ENCODE data around the gene TRAPPC3L. TPM values are rescaled to one million over a fixed set of nuclear protein-coding genes. Genes with fewer than 3 reads are reported as not detected.

TRAPPC3L gene
- total and polyA plus RNA-seq, 2 of the 8 experiments (the other 6 are each of a cell fraction or from before 2014, with no cell fraction given), result not detected

- H2AK5ac ChIP-seq (ENCODE audit: low read depth, low read length), result no peak overlapping the region
- POLR2A ChIA-PET (ENCODE audit: partially characterized antibody), result no interaction called here
- no peak overlapping the region for H2AFZ ChIP-seq (ENCODE audit: low read length)
- H3K14ac ChIP-seq (ENCODE audit: insufficient read length), result no peak overlapping the region
- WGBS, 2 experiments (ENCODE audit: extremely low coverage in 1 of 2, insufficient coverage in 1 of 2, insufficient read length in 1 of 2, insufficient replicate concordance in 2 of 2, low coverage in 1 of 2, low lambda C conversion rate in 2 of 2, missing lambda C conversion rate in 1 of 2), result 75% methylated on average over 1 of the region's 1 CpG; no CpG with 5 or more reads in 1 of the 2 experiments
- H3K23ac ChIP-seq (ENCODE audit: insufficient read length), result no peak overlapping the region
- no peak overlapping the region for H3K27ac ChIP-seq (ENCODE audit: low read depth, low read length)
- FAIRE-seq (no peak), DNase-seq (ENCODE audit: low read depth in 1 of 2, low spot score in 2 of 2) (no peak)
- H3K4me2 ChIP-seq (ENCODE audit: insufficient read depth in 1 of 2, low read depth in 2 of 2, low read length in 2 of 2), result no peak overlapping the region
- no peak overlapping the region for H3K4me3 ChIP-seq (ENCODE audit: extremely low read depth in 1 of 4, insufficient read depth in 2 of 4, low read depth in 3 of 4, low read length in 4 of 4)
- H2BK5ac ChIP-seq (ENCODE audit: low read depth, low read length), result no peak overlapping the region
- no peaks in the 10 kb centered on the region for H3K79me2 ChIP-seq (ENCODE audit: control insufficient read depth in 1 of 2, insufficient read depth in 2 of 2, low read length in 2 of 2)
- no peaks in the 10 kb centered on the region for H3K36me3 ChIP-seq (ENCODE audit: control insufficient read depth in 2 of 4, insufficient read depth in 4 of 4, low read length in 3 of 4)
- no peak overlapping the region for H2BK12ac ChIP-seq (ENCODE audit: low read depth, low read length)
- H3K23me2 ChIP-seq (ENCODE audit: low read depth, low read length), result no peaks in the 10 kb centered on the region; the same call in 1 of the 2 replicates
- no peak overlapping the region for H2BK20ac ChIP-seq (ENCODE audit: low read length)
- no peak overlapping the region for H3K9ac ChIP-seq (replicated peaks in 1 of 4; ENCODE audit: extremely low read depth in 1 of 4, low read depth in 3 of 4, low read length in 3 of 4)
- no peak overlapping the region for H2BK15ac ChIP-seq (ENCODE audit: low read length)
- no peak overlapping the region for H4K8ac ChIP-seq (ENCODE audit: extremely low read depth, insufficient read depth, low read length)
- CTCF ChIA-PET (ENCODE audit: partially characterized antibody), result interaction anchor here (0.6 to 2.5 kb wide), 3 partner anchors 9 to 36 kb away, joined by 3 to 9 read pairs (median 4); no protein-coding TSS in a partner anchor
- H3K79me1 ChIP-seq (ENCODE audit: low read depth, low read length), result no peaks in the 10 kb centered on the region
- no peaks in the 10 kb centered on the region for H3K27me3 ChIP-seq (replicated peaks in 1 of 4; ENCODE audit: control insufficient read depth in 3 of 4, extremely low read depth in 1 of 4, insufficient read depth in 3 of 4, low read length in 3 of 4)
- H3K4me1 ChIP-seq (replicated peaks in 1 of 4; ENCODE audit: control insufficient read depth in 3 of 4, insufficient read depth in 4 of 4, low read length in 3 of 4), result peaks cover 0 to 2% (median 0%) of the 10 kb centered on the region in 4 experiments; a peak in 1 of 7 replicates
- no peak overlapping the region for H3K18ac ChIP-seq (ENCODE audit: extremely low read depth, low read length)
- no peaks in the 10 kb centered on the region for H3K9me3 ChIP-seq (ENCODE audit: insufficient read depth in 2 of 2, low read depth in 1 of 2, low read length in 1 of 2)
- H3K4ac ChIP-seq (replicated peaks; ENCODE audit: insufficient read length, low read depth, low read length), result no peak overlapping the region
- no peak overlapping the region for H3K56ac ChIP-seq (replicated peaks; ENCODE audit: insufficient read length, low read depth, low read length)
- no peak overlapping the region for H4K5ac ChIP-seq (ENCODE audit: insufficient read length, low read depth, low read length)
- no peak overlapping the region for H4K91ac ChIP-seq (replicated peaks; ENCODE audit: insufficient read length, low read length)
- H2BK120ac ChIP-seq (replicated peaks; ENCODE audit: low read depth, low read length), result no peak overlapping the region
- H4K20me1 ChIP-seq (replicated peaks in 1 of 2; ENCODE audit: control insufficient read depth in 1 of 2, insufficient read depth in 2 of 2, low read length in 2 of 2), result no peaks in the 10 kb centered on the region
- TF ChIP-seq SRF (IDR thresholded peaks at IDR 0.05; ENCODE audit: low read depth, low read length) (no peak), KDM5A (IDR thresholded peaks at IDR 0.05; ENCODE audit: low read length) (no peak), YY1 (IDR thresholded peaks at IDR 0.05; ENCODE audit: low read depth, low read length) (no peak), TAF7 (optimal IDR thresholded peaks at IDR 0.05; ENCODE audit: borderline replicate concordance, low read depth, low read length) (no peak), RNF2 (IDR thresholded peaks at IDR 0.05; ENCODE audit: borderline replicate concordance, low read depth, low read length, missing control alignments, poor library complexity, severe bottlenecking) (no peak), SIRT6 (IDR thresholded peaks at IDR 0.05; ENCODE audit: low read length) (no peak), SUZ12 (IDR thresholded peaks at IDR 0.05; ENCODE audit: low read length) (no peak), RAD21 (IDR thresholded peaks at IDR 0.05 in 1 of 2, conservative IDR thresholded peaks at IDR 0.05 in 1 of 2; ENCODE audit: low read depth in 2 of 2, low read length in 2 of 2) (no peak), NANOG (IDR thresholded peaks at IDR 0.05; ENCODE audit: insufficient read depth, low read depth, low read length, poor library complexity, severe bottlenecking) (no peak), RBBP5 (IDR thresholded peaks at IDR 0.05; ENCODE audit: borderline replicate concordance, low read depth, low read length) (no peak), E2F6 (IDR thresholded peaks at IDR 0.05) (no peak)
- TF ChIP-seq, protein P1, sequence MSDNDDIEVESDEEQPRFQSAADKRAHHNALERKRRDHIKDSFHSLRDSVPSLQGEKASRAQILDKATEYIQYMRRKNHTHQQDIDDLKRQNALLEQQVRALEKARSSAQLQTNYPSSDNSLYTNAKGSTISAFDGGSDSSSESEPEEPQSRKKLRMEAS (IDR thresholded peaks at IDR 0.05), result no peak
These were observed 95.9 kb downstream of the TRAPPC3L start for GRCh38 chr6:116449565-116449964.

Measured in H1 (cell line).